HCT116 (cell line): ENCODE data around the gene TIMM10B. TPM values are rescaled to one million over a fixed set of nuclear protein-coding genes. Genes with fewer than 3 reads are reported as not detected.

Experiments used
- ATAC-seq: fragments of 200-7000 bp; cut with Tn5 transposase; 2 replicates; pipeline ENCODE4 v1.9.1; 2020; ENCODE audit warnings: mild to moderate bottlenecking, moderate library complexity
- BruUV-seq: library from RNA; stranded (reverse); fragments of 400-500 nt; replicated peaks from 2 replicates; lab custom pipeline; 2021; lab: Mats Ljungman, UMichigan
- CTCF ChIA-PET: fragments of 300-600 bp; sonication (Branson Sonifier 250); formaldehyde crosslinking; loops from one replicate; lab custom pipeline; 2021; ENCODE audit warnings: antibody characterized with exemption; lab: Charles Lee
- POLR2A ChIA-PET: fragments of 300-600, 350-600 bp; sonication (Branson Sonifier 250); formaldehyde crosslinking; loops from one replicate; lab custom pipeline; 2021; ENCODE audit warnings: antibody characterized with exemption; lab: Charles Lee
- RAD21 ChIA-PET, 2 experiments: fragments of 300-600 bp; sonication (Branson Sonifier 250); formaldehyde crosslinking; loops; one replicate each; lab custom pipeline; 2023; ENCODE audit warnings: low total read pairs in 2 of 2; ENCODE audit not compliant: uncharacterized antibody in 2 of 2, unreplicated experiment in 2 of 2, low non-redundant PET in 1 of 2; lab: Charles Lee
- DNase-seq: peaks from one replicate; pipeline ENCODE4 v3.0.0-alpha.2; 2010; ENCODE audit warnings: low read depth, low spot score
- H2AFZ ChIP-seq: fragments of 200-600 bp; shearing (Covaris generic), sonication (generic); 2 replicates; pipeline ENCODE4 v1.6.1; 2017; ENCODE audit warnings: low read depth, mixed run types, mixed read lengths, antibody characterized with exemption, low read length; ENCODE audit not compliant: poor library complexity, severe bottlenecking
- H3K27ac ChIP-seq: 2 replicates; pipeline ENCODE4 v1.5.1; 2012; ENCODE audit warnings: low read depth, low read length
- H3K27me3 ChIP-seq: fragments of 200-600 bp; sonication (generic); 2 replicates; pipeline ENCODE4 v1.6.1; 2016; ENCODE audit warnings: mixed run types, low read length, mixed read lengths; ENCODE audit not compliant: insufficient read depth
- H3K36me3 ChIP-seq, 2 experiments: fragments of 200-500 bp in 1 of 2; fragments of 200-600 bp in 1 of 2; sonication (Bioruptor generic) in 1 of 2; sonication (generic) in 1 of 2; 2 replicates each; pipeline versions ENCODE4 v1.5.1 to v1.6.1; 2014 to 2016; ENCODE audit warnings: low read length in 2 of 2, inconsistent platforms in 1 of 2, mixed read lengths in 1 of 2, mixed run types in 1 of 2; ENCODE audit not compliant: insufficient read depth in 2 of 2, control insufficient read depth in 1 of 2
- H3K4me1 ChIP-seq, 2 experiments: fragments of 200-600 bp in 1 of 2; sonication (generic) in 1 of 2; 2 replicates each; pipeline versions ENCODE4 v1.5.1 to v1.6.1; 2012 to 2017; ENCODE audit warnings: low read length in 2 of 2, inconsistent platforms in 1 of 2, mild to moderate bottlenecking in 1 of 2, mixed read lengths in 1 of 2, mixed run types in 1 of 2, moderate library complexity in 1 of 2; ENCODE audit not compliant: insufficient read depth in 2 of 2, control insufficient read depth in 1 of 2
- H3K4me2 ChIP-seq: fragments of 200-600 bp; sonication (generic); 2 replicates; pipeline ENCODE4 v1.6.1; 2017; ENCODE audit warnings: mixed run types, low read length, mixed read lengths
- H3K4me3 ChIP-seq, 2 experiments: fragments of 200-600 bp in 1 of 2; sonication (generic) in 1 of 2; replicated peaks in 1 of 2; 2 replicates each; pipeline ENCODE4 v1.5.1; 2011 to 2016; ENCODE audit warnings: low read length in 2 of 2, control low read depth in 1 of 2, low read depth in 1 of 2, mild to moderate bottlenecking in 1 of 2, mixed read lengths in 1 of 2, mixed run types in 1 of 2
- H3K79me2 ChIP-seq: fragments of 200-600 bp; sonication (generic); 2 replicates; pipeline ENCODE4 v1.6.1; 2017; ENCODE audit warnings: mild to moderate bottlenecking, mixed run types, low read length, moderate library complexity, mixed read lengths; ENCODE audit not compliant: insufficient read depth
- H3K9ac ChIP-seq: fragments of 200-600 bp; sonication (generic); 2 replicates; pipeline ENCODE4 v1.6.1; 2016; ENCODE audit warnings: low read length, mixed read lengths
- H3K9me2 ChIP-seq: fragments of 200-600 bp; sonication (generic), shearing (Covaris generic); 2 replicates; pipeline ENCODE4 v1.6.1; 2017; ENCODE audit warnings: mixed run types, mild to moderate bottlenecking, moderate library complexity; ENCODE audit not compliant: insufficient read depth
- H3K9me3 ChIP-seq, 2 experiments: fragments of 200-500 bp in 1 of 2; fragments of 200-600 bp in 1 of 2; sonication (Bioruptor generic) in 1 of 2; sonication (generic) in 1 of 2; 2 replicates each; pipeline ENCODE4 v1.6.1; 2014 to 2017; ENCODE audit warnings: low read length in 2 of 2, mixed read lengths in 2 of 2, inconsistent platforms in 1 of 2, low read depth in 1 of 2, mild to moderate bottlenecking in 1 of 2, mixed run types in 1 of 2, moderate library complexity in 1 of 2; ENCODE audit not compliant: control insufficient read depth in 1 of 2, insufficient read depth in 1 of 2
- H4K20me1 ChIP-seq: fragments of 200-600 bp; sonication (generic), shearing (Covaris generic); 2 replicates; pipeline ENCODE4 v1.6.1; 2017; ENCODE audit warnings: mixed run types, mild to moderate bottlenecking, moderate library complexity; ENCODE audit not compliant: insufficient read depth
- CBX3 ChIP-seq: IDR thresholded peaks from 2 replicates; pipeline ENCODE4 v1.6.1; 2012; ENCODE audit warnings: low read depth
- CEBPB ChIP-seq: IDR thresholded peaks from 2 replicates; pipeline ENCODE4 v1.6.1; 2012; ENCODE audit warnings: low read depth
- ELF1 ChIP-seq: IDR thresholded peaks from 2 replicates; pipeline ENCODE4 v1.6.1; 2012; ENCODE audit warnings: low read depth, borderline replicate concordance
- EZH2 ChIP-seq: fragments of 200-600 bp; sonication (generic); IDR thresholded peaks from 2 replicates; pipeline ENCODE4 v1.6.1; 2017; ENCODE audit warnings: antibody characterized with exemption, mixed run types
- POLR2A ChIP-seq: IDR thresholded peaks from 2 replicates; pipeline ENCODE4 v1.7.0; 2011; ENCODE audit warnings: borderline replicate concordance; ENCODE audit not compliant: insufficient read depth, insufficient read length; ENCODE audit errors: extremely low read depth
- RAD21 ChIP-seq: IDR thresholded peaks from 2 replicates; pipeline ENCODE4 v1.6.1; 2012; ENCODE audit warnings: low read depth, mild to moderate bottlenecking
- SIN3A ChIP-seq: IDR thresholded peaks from 2 replicates; pipeline ENCODE4 v1.6.1; 2012; ENCODE audit warnings: low read depth
- SP1 ChIP-seq: IDR thresholded peaks from 2 replicates; pipeline ENCODE4 v1.6.1; 2012; ENCODE audit warnings: low read depth
- SRF ChIP-seq: IDR thresholded peaks from 2 replicates; pipeline ENCODE4 v1.6.1; 2012; ENCODE audit warnings: low read depth
- YY1 ChIP-seq: IDR thresholded peaks from 2 replicates; pipeline ENCODE4 v1.6.1; 2011; ENCODE audit warnings: low read length, low read depth, moderate library complexity, mild to moderate bottlenecking; ENCODE audit not compliant: insufficient replicate concordance; ENCODE audit errors: extremely low read depth
- ZFX ChIP-seq: fragments of 450-650 bp; IDR thresholded peaks from 2 replicates; pipeline ENCODE4 v1.6.1; 2017
- intact Hi-C: fragments of 100-400 bp; cut with micrococcal nuclease; formaldehyde crosslinking; loops from 2 replicates; pipeline ENCODE4 v1.10.0; 2022
- total RNA-seq: library from RNA; stranded (reverse); gene quantifications from one replicate; pipeline ENCODE4 v1.2.1, GENCODE V29; 2021; ENCODE audit not compliant: unreplicated experiment
- TF ChIP-seq, protein P1 (sequence below): IDR thresholded peaks from 2 replicates; pipeline ENCODE4 v1.6.1; 2012; ENCODE audit warnings: low read depth
- TF ChIP-seq, protein P2 (sequence below), 3 experiments: fragments of 200-600 bp in 1 of 3; sonication (generic) in 1 of 3; IDR thresholded peaks in 2 of 3; conservative IDR thresholded peaks in 1 of 3; 2 replicates each; pipeline ENCODE4 v1.5.1; 2012 to 2017; ENCODE audit warnings: low read depth in 2 of 3, low read length in 2 of 3, antibody characterized with exemption in 1 of 3, borderline replicate concordance in 1 of 3, control low read depth in 1 of 3, mild to moderate bottlenecking in 1 of 3, mixed read lengths in 1 of 3, mixed run types in 1 of 3, moderate library complexity in 1 of 3; ENCODE audit not compliant: insufficient read depth in 1 of 3
- TF ChIP-seq, protein P3 (sequence below): IDR thresholded peaks from 2 replicates; pipeline ENCODE4 v1.6.1; 2011; ENCODE audit warnings: mild to moderate bottlenecking, low read length, moderate library complexity; ENCODE audit not compliant: insufficient replicate concordance; ENCODE audit errors: extremely low read depth

TIMM10B gene
- total RNA-seq, 1 experiment from 2014 or later = 22.9 TPM

DNA sequence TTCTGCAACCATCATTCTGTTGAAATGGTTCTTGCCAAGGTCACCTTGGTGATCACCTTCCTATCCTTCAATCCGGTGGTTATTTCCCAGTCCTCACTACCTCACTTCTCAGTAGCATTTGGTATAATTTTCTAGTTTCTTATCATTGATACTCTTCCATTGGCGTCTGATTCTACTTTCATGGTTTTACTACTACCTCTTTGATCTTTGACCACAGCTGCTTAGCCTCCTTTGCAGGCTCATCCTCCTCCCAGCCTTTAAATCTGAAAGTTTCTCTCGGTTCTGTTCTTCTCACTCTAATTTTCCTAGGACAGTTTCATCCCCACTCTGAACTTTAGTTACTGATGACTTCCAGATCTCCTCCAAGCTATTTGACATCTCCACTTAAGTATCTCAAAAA, 5.0 kb downstream of the TIMM10B start:
- BruUV-seq = no TSS peak
- Histone ChIP-seq H3K9ac (no peak overlapping the region), H3K9me2 (no peaks in the 10 kb centered on the region), H3K9me3 (no peaks in the 10 kb centered on the region), H3K79me2 (peaks cover 25% of the 10 kb centered on the region), H3K4me2 (no peak overlapping the region), H3K36me3 (peaks cover 20 to 42% of the 10 kb centered on the region in 2 experiments), H2AFZ (no peak overlapping the region), H3K4me1 (peaks cover 6 to 10% of the 10 kb centered on the region in 2 experiments; a peak in 3 of 4 replicates), H3K27ac (no peak overlapping the region), H3K4me3 (no peak overlapping the region), H3K27me3 (no peaks in the 10 kb centered on the region), H4K20me1 (no peaks in the 10 kb centered on the region)
- ChIA-PET POLR2A (no interaction called here), RAD21 (no interaction called here), CTCF (no interaction called here)
- intact Hi-C loops = no loop called here
- ATAC-seq = no peak
- no peak for TF ChIP-seq CBX3
- no peak for TF ChIP-seq SP1
- DNase-seq = no peak

- no peak for ATAC-seq
- Histone ChIP-seq H3K4me2 (no peak overlapping the region), H3K36me3 (peaks cover 20 to 42% of the 10 kb centered on the region in 2 experiments), H3K4me1 (peaks cover 6 to 10% of the 10 kb centered on the region in 2 experiments; a peak in 3 of 4 replicates), H3K9ac (no peak overlapping the region), H3K79me2 (peaks cover 19% of the 10 kb centered on the region), H3K27me3 (no peaks in the 10 kb centered on the region), H3K27ac (no peak overlapping the region), H3K9me2 (no peaks in the 10 kb centered on the region), H3K9me3 (no peaks in the 10 kb centered on the region), H4K20me1 (no peaks in the 10 kb centered on the region), H2AFZ (no peak overlapping the region), H3K4me3 (no peak overlapping the region)
- POLR2A ChIA-PET = no interaction called here
- DNase-seq = no peak
- RAD21 ChIA-PET = no interaction called here
- CTCF ChIA-PET = interaction anchor here (0.6 kb wide), 1 partner anchor 44 kb away, joined by 3 read pairs; no protein-coding TSS in a partner anchor
- intact Hi-C loops = no loop called here
- no TSS peak for BruUV-seq
- TF ChIP-seq, protein P1, sequence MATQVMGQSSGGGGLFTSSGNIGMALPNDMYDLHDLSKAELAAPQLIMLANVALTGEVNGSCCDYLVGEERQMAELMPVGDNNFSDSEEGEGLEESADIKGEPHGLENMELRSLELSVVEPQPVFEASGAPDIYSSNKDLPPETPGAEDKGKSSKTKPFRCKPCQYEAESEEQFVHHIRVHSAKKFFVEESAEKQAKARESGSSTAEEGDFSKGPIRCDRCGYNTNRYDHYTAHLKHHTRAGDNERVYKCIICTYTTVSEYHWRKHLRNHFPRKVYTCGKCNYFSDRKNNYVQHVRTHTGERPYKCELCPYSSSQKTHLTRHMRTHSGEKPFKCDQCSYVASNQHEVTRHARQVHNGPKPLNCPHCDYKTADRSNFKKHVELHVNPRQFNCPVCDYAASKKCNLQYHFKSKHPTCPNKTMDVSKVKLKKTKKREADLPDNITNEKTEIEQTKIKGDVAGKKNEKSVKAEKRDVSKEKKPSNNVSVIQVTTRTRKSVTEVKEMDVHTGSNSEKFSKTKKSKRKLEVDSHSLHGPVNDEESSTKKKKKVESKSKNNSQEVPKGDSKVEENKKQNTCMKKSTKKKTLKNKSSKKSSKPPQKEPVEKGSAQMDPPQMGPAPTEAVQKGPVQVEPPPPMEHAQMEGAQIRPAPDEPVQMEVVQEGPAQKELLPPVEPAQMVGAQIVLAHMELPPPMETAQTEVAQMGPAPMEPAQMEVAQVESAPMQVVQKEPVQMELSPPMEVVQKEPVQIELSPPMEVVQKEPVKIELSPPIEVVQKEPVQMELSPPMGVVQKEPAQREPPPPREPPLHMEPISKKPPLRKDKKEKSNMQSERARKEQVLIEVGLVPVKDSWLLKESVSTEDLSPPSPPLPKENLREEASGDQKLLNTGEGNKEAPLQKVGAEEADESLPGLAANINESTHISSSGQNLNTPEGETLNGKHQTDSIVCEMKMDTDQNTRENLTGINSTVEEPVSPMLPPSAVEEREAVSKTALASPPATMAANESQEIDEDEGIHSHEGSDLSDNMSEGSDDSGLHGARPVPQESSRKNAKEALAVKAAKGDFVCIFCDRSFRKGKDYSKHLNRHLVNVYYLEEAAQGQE = no peak
- no peak for TF ChIP-seq ELF1
- no peak for TF ChIP-seq SIN3A
- TF ChIP-seq SRF = no peak
- no peak for TF ChIP-seq RAD21
- TF ChIP-seq, protein P2, sequence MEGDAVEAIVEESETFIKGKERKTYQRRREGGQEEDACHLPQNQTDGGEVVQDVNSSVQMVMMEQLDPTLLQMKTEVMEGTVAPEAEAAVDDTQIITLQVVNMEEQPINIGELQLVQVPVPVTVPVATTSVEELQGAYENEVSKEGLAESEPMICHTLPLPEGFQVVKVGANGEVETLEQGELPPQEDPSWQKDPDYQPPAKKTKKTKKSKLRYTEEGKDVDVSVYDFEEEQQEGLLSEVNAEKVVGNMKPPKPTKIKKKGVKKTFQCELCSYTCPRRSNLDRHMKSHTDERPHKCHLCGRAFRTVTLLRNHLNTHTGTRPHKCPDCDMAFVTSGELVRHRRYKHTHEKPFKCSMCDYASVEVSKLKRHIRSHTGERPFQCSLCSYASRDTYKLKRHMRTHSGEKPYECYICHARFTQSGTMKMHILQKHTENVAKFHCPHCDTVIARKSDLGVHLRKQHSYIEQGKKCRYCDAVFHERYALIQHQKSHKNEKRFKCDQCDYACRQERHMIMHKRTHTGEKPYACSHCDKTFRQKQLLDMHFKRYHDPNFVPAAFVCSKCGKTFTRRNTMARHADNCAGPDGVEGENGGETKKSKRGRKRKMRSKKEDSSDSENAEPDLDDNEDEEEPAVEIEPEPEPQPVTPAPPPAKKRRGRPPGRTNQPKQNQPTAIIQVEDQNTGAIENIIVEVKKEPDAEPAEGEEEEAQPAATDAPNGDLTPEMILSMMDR (IDR thresholded peaks at IDR 0.05 in 2 of 3, conservative IDR thresholded peaks at IDR 0.05 in 1 of 3; ENCODE audit: borderline replicate concordance in 1 of 3, insufficient read depth in 1 of 3, low read depth in 2 of 3, low read length in 2 of 3) = no peak
- TF ChIP-seq CEBPB = no peak
- TF ChIP-seq POLR2A = no peak
- TF ChIP-seq, protein P3, sequence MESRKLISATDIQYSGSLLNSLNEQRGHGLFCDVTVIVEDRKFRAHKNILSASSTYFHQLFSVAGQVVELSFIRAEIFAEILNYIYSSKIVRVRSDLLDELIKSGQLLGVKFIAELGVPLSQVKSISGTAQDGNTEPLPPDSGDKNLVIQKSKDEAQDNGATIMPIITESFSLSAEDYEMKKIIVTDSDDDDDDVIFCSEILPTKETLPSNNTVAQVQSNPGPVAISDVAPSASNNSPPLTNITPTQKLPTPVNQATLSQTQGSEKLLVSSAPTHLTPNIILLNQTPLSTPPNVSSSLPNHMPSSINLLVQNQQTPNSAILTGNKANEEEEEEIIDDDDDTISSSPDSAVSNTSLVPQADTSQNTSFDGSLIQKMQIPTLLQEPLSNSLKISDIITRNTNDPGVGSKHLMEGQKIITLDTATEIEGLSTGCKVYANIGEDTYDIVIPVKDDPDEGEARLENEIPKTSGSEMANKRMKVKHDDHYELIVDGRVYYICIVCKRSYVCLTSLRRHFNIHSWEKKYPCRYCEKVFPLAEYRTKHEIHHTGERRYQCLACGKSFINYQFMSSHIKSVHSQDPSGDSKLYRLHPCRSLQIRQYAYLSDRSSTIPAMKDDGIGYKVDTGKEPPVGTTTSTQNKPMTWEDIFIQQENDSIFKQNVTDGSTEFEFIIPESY = no peak
- no peak for TF ChIP-seq ZFX
- no peak for TF ChIP-seq YY1
- TF ChIP-seq EZH2 = no peak
Observed at GRCh38 chr11:6486938-6487337, 5.6 kb downstream of the TIMM10B start.
